RWPE1 (cell line): ENCODE data around the gene ZNF236.
"Not testable (repeated sequence)": the region's sequence is repeated elsewhere in the genome, so short reads cannot be mapped to it uniquely, and the experiment has no call there.

Source experiments
- CTCF ChIA-PET: fragments of 350-600 bp; sonication (Branson Sonifier 250); formaldehyde crosslinking; extraction: SDS; loops from one replicate; lab custom pipeline; 2021; lab: Yijun Ruan, JAX
- POLR2A ChIA-PET: fragments of 400-600 bp; formaldehyde crosslinking; extraction: SDS; loops from one replicate; lab custom pipeline; 2020; ENCODE audit warnings: antibody characterized with exemption; ENCODE audit not compliant: low non-redundant PET; lab: Yijun Ruan, JAX
- DNase-seq: peaks from one replicate; pipeline ENCODE4 v3.0.0; 2012; ENCODE audit warnings: low spot score
- H3K27ac ChIP-seq: fragments of 450-650 bp; 2 replicates; pipeline ENCODE4 v1.5.1; 2017
- CTCF ChIP-seq: fragments of 450-650 bp; conservative IDR thresholded peaks from 2 replicates; pipeline ENCODE4 v1.5.1; 2017; ENCODE audit warnings: low read depth, mild to moderate bottlenecking

ZNF236 gene

GRCh38 chr18:76959605-76960004 lies 137.2 kb downstream of the ZNF236 start:
- no peak for TF ChIP-seq CTCF
- POLR2A ChIA-PET, result no interaction called here
- DNase-seq, result no peak
- CTCF ChIA-PET, result no interaction called here
- no peak overlapping the region for H3K27ac ChIP-seq

DNA sequence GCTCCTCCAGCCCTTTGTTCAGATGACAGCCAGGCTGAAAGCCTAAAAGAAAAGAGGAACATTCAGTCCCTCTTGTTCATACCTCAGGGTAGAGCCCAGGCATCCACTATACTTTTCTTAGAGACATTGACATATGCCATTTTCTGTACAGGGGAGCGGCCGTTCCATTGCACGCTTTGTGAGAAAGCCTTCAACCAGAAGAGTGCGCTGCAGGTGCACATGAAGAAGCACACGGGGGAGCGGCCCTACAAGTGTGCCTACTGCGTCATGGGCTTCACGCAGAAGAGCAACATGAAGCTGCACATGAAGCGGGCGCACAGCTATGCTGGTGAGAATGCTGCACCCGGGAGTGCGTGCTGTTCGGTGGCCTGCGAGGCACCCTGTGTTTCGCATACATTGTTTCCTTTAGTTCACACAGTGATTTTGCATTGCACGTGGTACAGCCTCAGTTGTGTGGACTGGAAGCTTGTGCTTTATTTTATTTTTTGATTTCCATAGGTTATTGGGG lies 138.2 kb downstream of the ZNF236 start:
- POLR2A ChIA-PET, result no interaction called here
- no peak for DNase-seq
- CTCF ChIA-PET, result interaction anchor here (0.6 kb wide), 2 partner anchors 157 to 1071 kb away, joined by 3 read pairs; no protein-coding TSS in a partner anchor
- no peak overlapping the region for H3K27ac ChIP-seq
- TF ChIP-seq CTCF, result no peak

GRCh38 chr18:76962851-76963250 lies 140.5 kb downstream of the ZNF236 start:
- ChIA-PET CTCF (no interaction called here), POLR2A (no interaction called here)
- H3K27ac ChIP-seq, result no peak overlapping the region
- no peak for TF ChIP-seq CTCF
- DNase-seq, result no peak

DNA sequence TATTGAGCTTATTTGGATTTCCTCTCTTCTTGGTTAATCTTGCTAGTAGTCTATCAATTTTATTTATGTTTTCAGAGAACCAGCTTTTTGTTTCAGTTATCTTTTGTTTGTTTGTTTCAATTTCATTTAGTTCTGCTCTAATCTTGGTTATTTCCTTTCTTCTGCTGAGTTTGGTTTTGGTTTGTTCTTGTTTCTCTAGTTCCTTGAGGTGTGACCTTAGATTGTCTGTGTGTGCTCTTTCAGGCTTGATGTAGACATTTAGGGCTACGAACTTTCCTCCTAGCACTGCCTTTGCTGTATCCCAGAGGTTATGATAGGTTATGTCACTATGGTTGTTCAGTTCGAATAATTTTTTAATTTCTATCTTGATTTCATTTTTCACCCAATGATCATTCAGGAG lies 141.6 kb downstream of the ZNF236 start:
- TF ChIP-seq CTCF, result no peak
- DNase-seq, result no peak
- ChIA-PET POLR2A (no interaction called here), CTCF (no interaction called here)
- no peak overlapping the region for H3K27ac ChIP-seq

- DNase-seq, CTCF ChIA-PET, POLR2A ChIA-PET, H3K27ac ChIP-seq: not testable (repeated sequence)
These were observed 143.3 kb downstream of the ZNF236 start for GRCh38 chr18:76965555-76966151.

DNA sequence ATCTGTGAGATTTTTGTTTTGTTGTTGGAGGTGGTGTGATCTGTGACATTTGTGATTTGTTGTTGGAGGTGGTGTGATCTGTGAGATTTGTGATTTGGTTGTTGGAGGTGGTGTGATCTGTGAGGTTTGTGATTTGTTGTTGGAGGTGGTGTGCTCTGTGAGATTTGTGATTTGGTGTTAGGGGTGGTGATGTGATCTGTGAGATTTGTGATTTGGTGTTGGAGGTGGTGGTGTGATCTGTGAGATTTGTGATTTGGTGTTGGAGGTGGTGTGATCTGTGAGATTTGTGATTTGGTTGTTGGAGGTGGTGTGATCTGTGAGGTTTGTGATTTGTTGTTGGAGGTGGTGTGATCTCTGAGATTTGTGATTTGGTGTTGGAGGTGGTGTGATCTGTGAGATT lies 144.9 kb downstream of the ZNF236 start:
- DNase-seq, POLR2A ChIA-PET, H3K27ac ChIP-seq, CTCF ChIA-PET: not testable (repeated sequence)

DNA sequence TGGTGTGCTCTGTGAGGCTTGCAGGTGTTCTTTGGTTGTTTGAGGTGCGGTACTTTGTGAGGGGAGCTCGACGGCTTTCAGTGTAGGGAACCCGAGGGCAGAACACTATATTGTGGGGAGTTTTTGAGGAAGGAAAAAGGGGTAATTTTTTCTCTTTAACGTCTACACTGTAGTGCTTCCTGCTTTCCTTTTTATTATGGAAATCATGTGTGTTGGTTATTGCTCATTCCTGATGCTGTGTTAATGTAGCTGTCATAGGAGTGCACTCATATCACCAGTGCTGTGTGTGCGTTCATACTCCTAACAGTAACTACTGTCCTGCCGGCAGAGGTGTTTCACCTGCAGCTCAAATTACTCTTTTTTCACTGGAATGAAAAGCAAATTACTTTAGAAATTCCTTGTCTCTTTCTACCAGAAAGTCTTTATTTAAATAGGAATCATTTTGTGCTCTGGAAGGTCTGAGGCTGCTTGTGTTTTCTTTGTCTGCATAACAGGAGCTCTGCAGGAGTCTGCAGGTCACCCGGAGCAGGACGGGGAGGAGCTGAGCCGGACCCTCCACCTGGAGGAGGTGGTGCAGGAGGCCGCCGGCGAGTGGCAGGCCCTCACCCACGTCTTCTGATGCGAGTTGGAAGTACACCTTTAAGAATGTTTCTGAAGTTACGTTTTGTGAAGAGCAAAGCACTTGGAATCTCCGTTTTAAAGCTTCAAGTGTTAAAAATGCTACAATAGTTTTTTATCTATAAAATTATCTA lies 145.5 kb downstream of the ZNF236 start:
- H3K27ac ChIP-seq, result no peak overlapping the region
- no peak for DNase-seq
- CTCF ChIA-PET, result no interaction called here
- POLR2A ChIA-PET, result no interaction called here
- TF ChIP-seq CTCF, result no peak
